Fibroblast of skin of scalp (primary cell): ENCODE results near the gene CDH1.

Source experiments
- DNase-seq: peaks from one replicate; pipeline ENCODE4 v3.0.0-alpha.2; 2013

The CDH1 gene

DNA sequence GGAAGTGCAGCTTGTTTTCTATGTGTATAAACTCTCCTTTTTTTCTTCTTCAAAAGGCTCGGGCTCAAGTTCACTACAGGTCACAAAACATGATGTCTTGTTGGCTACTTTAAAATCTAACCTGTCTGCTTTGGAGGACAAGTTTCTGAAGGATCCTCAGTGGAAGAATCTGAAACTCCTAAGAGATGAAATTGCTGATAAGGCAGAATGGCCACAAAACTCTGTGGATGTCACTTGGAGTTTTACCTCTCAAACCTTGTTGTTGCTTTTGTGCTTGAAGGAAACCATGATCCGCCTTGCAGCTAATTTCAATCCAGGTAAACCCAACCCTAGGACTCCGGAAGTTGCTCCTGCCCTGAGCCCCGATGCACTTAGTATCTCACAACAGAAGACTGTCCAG lies 122.7 kb downstream of the CDH1 start:
- DNase-seq: no peak

DNA sequence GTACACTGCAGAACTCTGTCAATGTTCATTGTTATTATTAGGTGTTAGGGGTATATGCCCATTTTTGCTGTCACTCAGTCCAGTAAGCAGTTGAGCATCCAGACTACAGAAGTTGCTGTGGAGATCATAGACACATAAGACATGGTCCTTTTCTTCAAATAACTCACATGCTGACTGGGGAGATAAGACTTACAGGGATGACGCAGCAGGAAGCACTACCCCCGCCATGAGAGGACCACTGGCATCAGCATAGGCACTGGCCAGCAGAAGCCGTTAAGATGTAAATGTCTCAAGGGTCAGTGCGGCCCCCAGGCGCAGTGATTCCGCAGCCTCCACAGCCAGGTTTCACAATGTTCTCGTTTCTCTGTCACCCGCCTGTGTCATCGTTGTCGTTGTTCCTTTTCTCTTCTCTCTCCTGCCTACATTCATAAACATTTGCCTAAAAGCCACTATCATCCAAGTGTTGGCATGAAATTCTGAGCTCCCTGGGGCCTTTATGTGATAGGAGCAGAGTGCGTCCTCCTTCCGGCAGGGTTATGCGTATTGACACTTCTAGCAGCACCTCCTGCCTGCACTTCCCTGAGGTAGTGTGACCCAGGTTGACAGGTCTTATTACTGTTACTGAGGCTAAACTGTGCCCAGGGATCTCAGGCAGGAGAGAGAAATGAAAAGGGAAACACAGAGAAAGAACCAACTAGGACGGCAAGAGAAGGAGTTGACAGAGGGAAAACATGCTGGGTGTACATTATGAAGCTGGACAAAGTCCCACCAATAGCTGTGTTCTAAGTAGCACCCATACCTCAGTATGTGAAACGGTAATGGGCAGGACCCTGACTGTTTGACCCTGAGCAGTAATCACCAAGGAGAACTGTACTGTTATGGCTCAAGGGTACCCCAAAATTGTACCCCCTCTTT lies 124.1 kb downstream of the CDH1 start:
- DNase-seq: no peak

DNA sequence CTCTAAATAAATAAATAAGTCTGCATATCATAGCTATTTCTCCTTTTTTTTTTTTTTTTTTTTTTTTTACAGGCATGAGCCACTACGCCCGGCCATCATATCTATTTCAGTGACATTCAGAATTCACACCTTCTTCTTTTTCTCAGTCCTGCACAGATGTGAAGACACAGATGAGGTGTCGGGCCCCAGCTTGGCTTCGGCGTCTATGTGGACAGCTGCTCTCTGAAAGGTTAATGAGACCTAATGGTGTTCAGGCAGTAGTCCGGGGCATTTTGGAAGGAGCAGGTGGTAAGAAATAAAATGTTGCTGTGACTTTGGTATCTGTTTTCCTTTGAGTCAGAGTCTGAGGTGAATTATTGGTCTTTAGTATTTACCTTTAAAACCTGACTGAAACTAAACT lies 129.8 kb downstream of the CDH1 start:
- DNase-seq: no peak

DNA sequence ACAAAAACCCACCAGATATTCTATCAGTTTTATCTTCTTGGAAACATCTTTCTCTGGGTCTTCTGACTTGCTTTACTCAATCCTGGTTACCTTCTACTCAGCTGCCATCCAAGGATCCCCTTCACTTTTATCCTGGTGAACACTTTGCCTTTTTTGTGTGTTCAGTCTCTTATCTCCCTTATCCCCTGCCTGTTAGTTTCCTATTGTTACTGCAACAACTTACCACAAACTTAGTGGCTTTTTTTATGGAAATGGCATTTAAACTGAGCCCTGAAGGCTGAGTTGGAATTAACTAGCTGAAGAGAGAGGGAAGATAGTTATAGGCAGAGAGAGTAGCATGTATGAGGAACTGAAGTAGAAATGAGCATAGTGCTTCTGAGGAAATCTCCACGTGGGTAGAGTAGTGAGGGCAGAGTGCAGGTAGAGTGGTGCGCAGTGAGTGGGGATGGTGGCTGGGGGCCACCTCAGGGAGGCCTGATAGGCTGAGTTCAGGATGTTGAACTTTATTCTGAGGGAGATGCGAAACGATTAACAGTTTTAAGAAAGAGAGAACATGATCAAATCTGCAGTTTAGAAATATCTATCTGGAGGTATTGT lies 132.5 kb downstream of the CDH1 start:
- no peak for DNase-seq

DNA sequence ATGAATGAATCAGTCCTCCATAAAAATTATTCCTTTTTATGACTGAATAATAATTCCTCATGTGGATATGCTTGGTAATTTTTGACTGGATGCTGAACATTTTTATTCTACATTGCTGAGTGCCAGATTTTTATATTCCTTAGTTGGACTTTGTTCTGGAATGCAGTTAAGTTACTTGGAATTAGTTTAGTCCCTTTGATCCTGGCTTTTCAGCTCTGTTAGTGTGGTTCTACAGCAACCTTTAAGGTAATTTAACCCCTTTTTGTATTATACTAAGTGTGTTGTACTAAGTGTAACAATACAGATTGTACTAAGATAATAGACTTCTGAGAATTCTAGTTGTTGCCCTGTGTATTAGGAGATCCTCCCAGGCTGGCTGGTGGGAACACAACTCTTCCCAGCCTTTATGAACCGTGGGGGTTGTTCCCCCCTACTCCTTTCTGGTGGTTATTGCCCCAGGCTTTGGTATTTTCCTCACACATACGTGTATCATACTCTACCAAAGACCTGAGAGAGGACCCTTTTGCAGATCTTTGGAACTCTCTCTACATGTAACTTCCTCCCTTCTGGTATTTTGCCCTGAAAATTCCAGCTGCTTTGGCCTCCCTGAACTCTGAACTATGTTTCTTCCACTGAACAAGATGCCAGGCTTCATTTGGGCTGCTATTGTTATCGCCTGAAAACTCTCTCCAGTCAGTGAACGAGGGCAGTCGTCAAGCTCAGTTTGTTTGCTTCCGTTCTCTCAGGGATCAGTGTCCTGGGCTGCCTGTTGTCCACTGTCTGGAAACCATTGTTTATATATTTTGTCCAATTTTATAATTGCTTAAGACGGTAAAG lies 136.8 kb downstream of the CDH1 start:
- no peak for DNase-seq

GRCh38 chr16:68875871-68876270 lies 138.8 kb downstream of the CDH1 start:
- no peak for DNase-seq

DNA sequence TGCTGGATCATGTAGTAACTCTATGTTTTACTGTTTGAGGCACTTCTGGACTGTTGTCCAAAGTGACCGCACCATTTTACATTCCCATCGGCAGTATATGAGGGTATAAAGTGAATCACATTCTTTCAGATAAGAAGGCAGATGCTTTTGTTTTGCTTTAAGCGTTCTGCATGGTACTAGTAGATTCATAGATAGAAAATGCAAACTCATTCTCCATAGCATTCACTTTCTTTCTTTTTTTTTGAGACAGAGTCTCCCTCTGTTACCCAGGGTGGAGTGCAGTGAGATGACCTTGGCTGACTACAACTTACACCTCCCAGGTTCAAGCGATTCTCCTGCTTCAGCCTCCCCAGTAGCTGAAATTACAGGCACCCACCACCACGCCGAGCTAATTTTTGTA lies 146.6 kb downstream of the CDH1 start:
- no peak for DNase-seq

DNA sequence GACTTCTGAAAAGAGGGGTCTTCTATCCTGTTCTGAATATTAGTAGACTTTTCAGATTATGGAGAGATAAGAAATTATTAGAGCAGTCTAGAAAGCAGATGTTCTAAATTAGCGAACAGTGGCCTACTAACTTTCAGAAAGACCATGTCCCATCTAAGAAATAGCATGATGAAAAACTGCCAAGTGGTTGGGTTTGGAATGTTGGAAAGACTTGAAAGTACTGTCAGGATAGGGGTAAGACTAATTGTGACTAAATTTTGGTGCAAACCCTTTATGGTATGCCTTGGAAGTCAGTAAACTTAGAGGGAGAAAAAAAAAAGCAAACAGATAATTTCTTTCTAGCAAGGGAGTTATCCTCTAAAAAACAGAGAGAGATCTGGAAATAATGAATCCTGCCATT lies 147.3 kb downstream of the CDH1 start:
- DNase-seq: no peak
